KMS-11 (cell line): Measurements from ENCODE around the gene RPTOR.

ENCODE experiments used
- H2AFZ ChIP-seq: fragments of 200-600 bp; sonication (generic); 2 replicates; pipeline ENCODE4 v1.6.1; 2016; ENCODE audit warnings: antibody characterized with exemption, mixed run types, low read depth
- H3K27ac ChIP-seq: fragments of 200-600 bp; sonication (generic); 2 replicates; pipeline ENCODE4 v1.6.1; 2016; ENCODE audit warnings: mild to moderate bottlenecking, mixed run types
- H3K27me3 ChIP-seq: fragments of 200-600 bp; sonication (generic); 2 replicates; pipeline ENCODE4 v1.6.1; 2017; ENCODE audit warnings: mild to moderate bottlenecking, low read depth, mixed run types, moderate library complexity; ENCODE audit not compliant: insufficient read depth
- H3K36me3 ChIP-seq: fragments of 200-600 bp; sonication (generic); 2 replicates; pipeline ENCODE4 v1.6.1; 2017; ENCODE audit warnings: mild to moderate bottlenecking, mixed run types; ENCODE audit not compliant: insufficient read depth
- H3K4me1 ChIP-seq: fragments of 200-600 bp; sonication (generic); 2 replicates; pipeline ENCODE4 v1.6.1; 2016; ENCODE audit warnings: mild to moderate bottlenecking, low read depth, mixed run types; ENCODE audit not compliant: poor library complexity, severe bottlenecking
- H3K4me2 ChIP-seq: fragments of 200-600 bp; sonication (generic); 2 replicates; pipeline ENCODE4 v1.7.0; 2016; ENCODE audit warnings: mild to moderate bottlenecking, mixed run types
- H3K4me3 ChIP-seq: fragments of 200-600 bp; sonication (generic); IDR thresholded peaks from 2 replicates; pipeline ENCODE4 v1.6.1; 2017; ENCODE audit warnings: low read depth, low read length, mixed read lengths; ENCODE audit not compliant: insufficient read depth
- H3K79me2 ChIP-seq: fragments of 200-600 bp; sonication (generic); 2 replicates; pipeline ENCODE4 v1.6.1; 2016; ENCODE audit warnings: low read depth, mixed run types; ENCODE audit not compliant: insufficient read depth
- H3K9ac ChIP-seq: fragments of 200-600 bp; sonication (generic); 2 replicates; pipeline ENCODE4 v1.6.1; 2016; ENCODE audit warnings: mild to moderate bottlenecking, mixed run types
- H4K20me1 ChIP-seq: fragments of 200-600 bp; sonication (generic); 2 replicates; pipeline ENCODE4 v1.6.1; 2016; ENCODE audit warnings: mild to moderate bottlenecking, mixed run types; ENCODE audit not compliant: insufficient read depth
- CTCF ChIP-seq: fragments of 200-600 bp; sonication (generic); conservative IDR thresholded peaks from 2 replicates; pipeline ENCODE4 v1.6.1; 2017; ENCODE audit warnings: low read depth, mild to moderate bottlenecking, antibody characterized with exemption, low read length, moderate library complexity, mixed read lengths

RPTOR gene

GRCh38 chr17:80969674-80970043 is 425.0 kb downstream of the RPTOR start:
- Histone ChIP-seq H3K4me3 (no peak overlapping the region), H3K4me1 (peaks cover 11% of the 10 kb centered on the region), H3K27ac (no peak overlapping the region), H3K27me3 (no peaks in the 10 kb centered on the region), H3K79me2 (no peaks in the 10 kb centered on the region), H3K9ac (no peak overlapping the region), H2AFZ (no peak overlapping the region), H3K4me2 (no peak overlapping the region), H4K20me1 (no peaks in the 10 kb centered on the region), H3K36me3 (no peaks in the 10 kb centered on the region)
- no peak for TF ChIP-seq CTCF

- Histone ChIP-seq H3K36me3 (no peaks in the 10 kb centered on the region), H3K4me1 (peaks cover 11% of the 10 kb centered on the region), H3K79me2 (no peaks in the 10 kb centered on the region), H3K4me3 (no peak overlapping the region), H4K20me1 (no peaks in the 10 kb centered on the region), H3K4me2 (no peak overlapping the region), H3K9ac (no peak overlapping the region), H3K27ac (no peak overlapping the region), H2AFZ (no peak overlapping the region), H3K27me3 (no peaks in the 10 kb centered on the region)
- TF ChIP-seq CTCF: peak; percentile 80
These were observed 425.6 kb downstream of the RPTOR start for GRCh38 chr17:80970044-80970761.

- H3K27ac ChIP-seq: no peak overlapping the region
- no peaks in the 10 kb centered on the region for H3K79me2 ChIP-seq
- no peaks in the 10 kb centered on the region for H4K20me1 ChIP-seq
- no peak overlapping the region for H2AFZ ChIP-seq
- H3K4me2 ChIP-seq: no peak overlapping the region
- no peaks in the 10 kb centered on the region for H3K36me3 ChIP-seq
- H3K27me3 ChIP-seq: no peaks in the 10 kb centered on the region
- H3K9ac ChIP-seq: no peak overlapping the region
- peak; percentile 47; the same call in 1 of the 2 replicates for TF ChIP-seq CTCF
- H3K4me1 ChIP-seq: peaks cover 11% of the 10 kb centered on the region
- no peak overlapping the region for H3K4me3 ChIP-seq
These were observed 426.4 kb downstream of the RPTOR start for GRCh38 chr17:80970762-80971703.

GRCh38 chr17:80971704-80972304 is 427.2 kb downstream of the RPTOR start:
- H3K4me2 ChIP-seq: no peak overlapping the region
- no peak overlapping the region for H3K9ac ChIP-seq

More at GRCh38 chr17:80971704-80972304, 427.2 kb downstream of the RPTOR start:
- Histone ChIP-seq H3K79me2 (no peaks in the 10 kb centered on the region), H3K36me3 (no peaks in the 10 kb centered on the region), H3K27me3 (no peaks in the 10 kb centered on the region), H4K20me1 (no peaks in the 10 kb centered on the region), H3K27ac (no peak overlapping the region), H3K4me1 (peaks cover 11% of the 10 kb centered on the region), H2AFZ (no peak overlapping the region), H3K4me3 (no peak overlapping the region)
- no peak for TF ChIP-seq CTCF
